ENCODE data around the gene FOXP1. TPM values are rescaled to one million over a fixed set of nuclear protein-coding genes. Genes with fewer than 3 reads are reported as not detected.

Gene FOXP1
- total and polyA plus RNA-seq, 9 of the 15 experiments (the other 6 are each of a cell fraction or from before 2014, with no cell fraction given) = 7.7 to 34.5 (median 13.7) TPM

DNA sequence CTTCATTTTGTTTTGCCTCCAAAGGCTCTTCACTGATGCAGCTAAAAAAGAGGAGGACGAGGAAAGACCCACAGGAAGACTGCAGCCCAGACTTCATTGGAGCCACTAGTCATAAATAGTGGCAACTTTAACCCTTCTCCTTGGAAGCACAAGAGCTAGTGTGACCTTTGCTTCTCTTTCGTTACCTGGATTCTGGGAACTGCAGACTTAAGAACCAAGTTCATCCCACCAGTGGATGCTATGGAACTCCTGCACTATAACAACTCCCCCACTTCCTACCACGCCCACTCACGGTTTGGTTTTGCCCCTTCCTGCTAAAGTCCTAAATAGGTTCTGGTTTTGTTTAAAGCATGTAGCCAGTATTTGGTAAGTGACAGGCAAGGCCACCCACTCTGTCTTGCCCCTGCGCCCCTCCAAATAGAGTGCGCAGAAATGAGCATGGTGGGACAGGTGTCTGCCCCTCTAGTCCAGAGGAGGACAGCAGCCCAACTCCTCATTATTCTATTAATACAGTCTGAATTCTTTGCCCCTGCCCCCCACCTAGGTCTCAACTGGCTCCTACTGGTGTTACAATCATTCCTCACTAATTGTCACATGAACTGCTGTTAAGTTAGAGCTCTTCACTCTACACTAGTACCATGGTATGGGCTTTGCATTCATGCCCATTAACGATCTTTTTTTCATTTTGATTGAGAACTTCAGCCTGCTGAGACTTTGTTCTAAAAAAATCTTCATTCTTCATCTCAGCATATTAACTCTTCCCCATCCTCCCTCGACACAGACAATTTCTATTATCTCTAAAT lies 504.6 kb downstream of the FOXP1 start:
- POLR2A ChIA-PET = no interaction called here
- WGBS (ENCODE audit: insufficient coverage, low coverage, missing lambda C conversion rate) = 59% methylated on average over 8 of the region's 8 CpGs
- Histone ChIP-seq H3K27ac (ENCODE audit: extremely low read depth, low read depth, low read length) (no peak overlapping the region), H3K4me1 (replicated peaks in 1 of 2; ENCODE audit: control insufficient read depth in 2 of 2, insufficient read depth in 2 of 2, low read length in 2 of 2) (no peaks in the 10 kb centered on the region; a peak in 2 of 5 replicates), H3K9me3 (replicated peaks; ENCODE audit: control insufficient read depth, insufficient read depth, low read depth, low read length) (no peaks in the 10 kb centered on the region), H2AFZ (ENCODE audit: low read depth, low read length) (no peak overlapping the region), H3K9me1 (ENCODE audit: control insufficient read depth, insufficient read depth, low read length) (no peaks in the 10 kb centered on the region), H3K4me2 (ENCODE audit: insufficient read depth, low read length) (no peak overlapping the region), H3K79me2 (ENCODE audit: control insufficient read depth, insufficient read depth, low read length) (no peaks in the 10 kb centered on the region; the same call in 2 of the 3 replicates), H4K20me1 (replicated peaks; ENCODE audit: control insufficient read depth, insufficient read depth, low read length) (no peaks in the 10 kb centered on the region), H3K9ac (ENCODE audit: insufficient read depth in 1 of 2, low read depth in 2 of 2, low read length in 2 of 2) (no peak overlapping the region), H3K4me3 (no peak overlapping the region), H3K27me3 (ENCODE audit: control insufficient read depth in 2 of 2, insufficient read depth in 2 of 2, low read length in 2 of 2) (no peaks in the 10 kb centered on the region), H3K36me3 (ENCODE audit: control insufficient read depth, insufficient read depth, low read length) (no peaks in the 10 kb centered on the region)
- ATAC-seq (no peak), DNase-seq (ENCODE audit: extremely low read depth in 1 of 4, low spot score in 3 of 4) (no peak), FAIRE-seq (no peak)
- CTCF ChIA-PET (ENCODE audit: low intra/inter-chr PET ratio) = no interaction called here
- intact Hi-C loops (cut with micrococcal nuclease) (no loop called here), in situ Hi-C loops (cut with MboI) (no loop called here)
- TF ChIP-seq KDM5B (IDR thresholded peaks at IDR 0.05; ENCODE audit: insufficient replicate concordance, low read depth, low read length) (no peak), SIX5 (IDR thresholded peaks at IDR 0.05; ENCODE audit: borderline replicate concordance in 1 of 2, insufficient read depth in 1 of 2, low read depth in 1 of 2, low read length in 2 of 2) (no peak), EGR1 (conservative IDR thresholded peaks at IDR 0.05) (0 out of 2 replicates have a peak, but pooled peaks have one; percentile 18)
- BruUV-seq (replicated peaks) = no TSS peak

DNA sequence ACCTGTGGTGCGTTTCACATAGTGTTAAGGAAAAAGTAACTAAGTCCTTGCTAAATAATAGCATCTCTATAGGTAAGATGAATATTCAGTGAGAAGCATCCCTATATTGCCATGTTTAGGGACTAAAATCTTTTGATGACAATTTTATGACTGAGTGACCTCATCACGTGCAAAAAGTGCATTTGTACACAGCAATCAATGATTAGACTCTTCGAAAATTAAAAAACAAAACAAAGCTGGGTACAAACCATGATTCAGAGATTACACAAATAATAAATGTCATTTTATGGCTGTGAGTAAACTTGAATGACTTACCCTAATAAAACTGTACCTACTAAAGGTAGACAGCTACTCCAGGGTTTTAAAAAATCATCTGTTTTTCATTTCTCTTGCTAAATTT lies 505.3 kb downstream of the FOXP1 start:
- H3K4me3 ChIP-seq = no peak overlapping the region
- FAIRE-seq = no peak
- ATAC-seq = no peak
- no peak overlapping the region for H3K4me2 ChIP-seq (ENCODE audit: insufficient read depth, low read length)
- BruUV-seq (replicated peaks) = no TSS peak
- ChIA-PET CTCF (ENCODE audit: low intra/inter-chr PET ratio) (no interaction called here), POLR2A (no interaction called here)
- no peak overlapping the region for H2AFZ ChIP-seq (ENCODE audit: low read depth, low read length)
- WGBS (ENCODE audit: insufficient coverage, low coverage, missing lambda C conversion rate) = 51% methylated on average over 3 of the region's 3 CpGs
- no peak overlapping the region for H3K9ac ChIP-seq (ENCODE audit: insufficient read depth in 1 of 2, low read depth in 2 of 2, low read length in 2 of 2)
- DNase-seq (ENCODE audit: extremely low read depth in 1 of 4, low spot score in 3 of 4) = no peak
- no peaks in the 10 kb centered on the region for H3K27me3 ChIP-seq (ENCODE audit: control insufficient read depth in 2 of 2, insufficient read depth in 2 of 2, low read length in 2 of 2)
- H3K9me3 ChIP-seq (replicated peaks; ENCODE audit: control insufficient read depth, insufficient read depth, low read depth, low read length) = no peaks in the 10 kb centered on the region
- intact Hi-C loops (cut with micrococcal nuclease) (no loop called here), in situ Hi-C loops (cut with MboI) (no loop called here)
- H3K79me2 ChIP-seq (ENCODE audit: control insufficient read depth, insufficient read depth, low read length) = no peaks in the 10 kb centered on the region; the same call in 2 of the 3 replicates
- 0 out of 2 replicates have a peak, but pooled peaks cover 3% of the 10 kb centered on the region for H4K20me1 ChIP-seq (replicated peaks; ENCODE audit: control insufficient read depth, insufficient read depth, low read length)
- no peaks in the 10 kb centered on the region; a peak in 2 of 5 replicates for H3K4me1 ChIP-seq (replicated peaks in 1 of 2; ENCODE audit: control insufficient read depth in 2 of 2, insufficient read depth in 2 of 2, low read length in 2 of 2)
- H3K27ac ChIP-seq (ENCODE audit: extremely low read depth, low read depth, low read length) = no peak overlapping the region
- H3K36me3 ChIP-seq (ENCODE audit: control insufficient read depth, insufficient read depth, low read length) = 0 out of 3 replicates have a peak, but pooled peaks cover 2% of the 10 kb centered on the region
- no peaks in the 10 kb centered on the region for H3K9me1 ChIP-seq (ENCODE audit: control insufficient read depth, insufficient read depth, low read length)
- TF ChIP-seq, protein P1, sequence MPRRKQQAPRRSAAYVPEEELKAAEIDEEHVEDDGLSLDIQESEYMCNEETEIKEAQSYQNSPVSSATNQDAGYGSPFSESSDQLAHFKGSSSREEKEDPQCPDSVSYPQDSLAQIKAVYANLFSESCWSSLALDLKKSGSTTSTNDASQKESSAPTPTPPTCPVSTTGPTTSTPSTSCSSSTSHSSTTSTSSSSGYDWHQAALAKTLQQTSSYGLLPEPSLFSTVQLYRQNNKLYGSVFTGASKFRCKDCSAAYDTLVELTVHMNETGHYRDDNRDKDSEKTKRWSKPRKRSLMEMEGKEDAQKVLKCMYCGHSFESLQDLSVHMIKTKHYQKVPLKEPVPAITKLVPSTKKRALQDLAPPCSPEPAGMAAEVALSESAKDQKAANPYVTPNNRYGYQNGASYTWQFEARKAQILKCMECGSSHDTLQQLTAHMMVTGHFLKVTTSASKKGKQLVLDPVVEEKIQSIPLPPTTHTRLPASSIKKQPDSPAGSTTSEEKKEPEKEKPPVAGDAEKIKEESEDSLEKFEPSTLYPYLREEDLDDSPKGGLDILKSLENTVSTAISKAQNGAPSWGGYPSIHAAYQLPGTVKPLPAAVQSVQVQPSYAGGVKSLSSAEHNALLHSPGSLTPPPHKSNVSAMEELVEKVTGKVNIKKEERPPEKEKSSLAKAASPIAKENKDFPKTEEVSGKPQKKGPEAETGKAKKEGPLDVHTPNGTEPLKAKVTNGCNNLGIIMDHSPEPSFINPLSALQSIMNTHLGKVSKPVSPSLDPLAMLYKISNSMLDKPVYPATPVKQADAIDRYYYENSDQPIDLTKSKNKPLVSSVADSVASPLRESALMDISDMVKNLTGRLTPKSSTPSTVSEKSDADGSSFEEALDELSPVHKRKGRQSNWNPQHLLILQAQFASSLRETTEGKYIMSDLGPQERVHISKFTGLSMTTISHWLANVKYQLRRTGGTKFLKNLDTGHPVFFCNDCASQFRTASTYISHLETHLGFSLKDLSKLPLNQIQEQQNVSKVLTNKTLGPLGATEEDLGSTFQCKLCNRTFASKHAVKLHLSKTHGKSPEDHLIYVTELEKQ (CRISPR knock-in tag; IDR thresholded peaks at IDR 0.05) = no peak
- TF ChIP-seq GTF2A2 (tag; IDR thresholded peaks at IDR 0.05) (no peak), KDM2B (CRISPR knock-in tag; IDR thresholded peaks at IDR 0.05) (no peak), DIDO1 (tag; IDR thresholded peaks at IDR 0.05; ENCODE audit: low read depth) (no peak), DNMT1 (IDR thresholded peaks at IDR 0.05) (no peak), RUNX1 (IDR thresholded peaks at IDR 0.05; ENCODE audit: low read depth) (no peak), MCM3 (IDR thresholded peaks at IDR 0.05) (no peak), PML (IDR thresholded peaks at IDR 0.05; ENCODE audit: low read length) (no peak), SMAD1 (IDR thresholded peaks at IDR 0.05; ENCODE audit: low read depth, low read length, partially characterized antibody) (no peak), DDX20 (tag; IDR thresholded peaks at IDR 0.05; ENCODE audit: low read depth) (no peak)
